NCI-H82 (cell line): ENCODE measurements around the gene FNIP2.
"Not testable (repeated sequence)": the region's sequence is repeated elsewhere in the genome, so short reads cannot be mapped to it uniquely, and the experiment has no call there.

Experiments used
- DNase-seq: peaks from one replicate; lab custom pipeline; 2025; lab: John Stamatoyannopoulos, UW

FNIP2 gene

DNA sequence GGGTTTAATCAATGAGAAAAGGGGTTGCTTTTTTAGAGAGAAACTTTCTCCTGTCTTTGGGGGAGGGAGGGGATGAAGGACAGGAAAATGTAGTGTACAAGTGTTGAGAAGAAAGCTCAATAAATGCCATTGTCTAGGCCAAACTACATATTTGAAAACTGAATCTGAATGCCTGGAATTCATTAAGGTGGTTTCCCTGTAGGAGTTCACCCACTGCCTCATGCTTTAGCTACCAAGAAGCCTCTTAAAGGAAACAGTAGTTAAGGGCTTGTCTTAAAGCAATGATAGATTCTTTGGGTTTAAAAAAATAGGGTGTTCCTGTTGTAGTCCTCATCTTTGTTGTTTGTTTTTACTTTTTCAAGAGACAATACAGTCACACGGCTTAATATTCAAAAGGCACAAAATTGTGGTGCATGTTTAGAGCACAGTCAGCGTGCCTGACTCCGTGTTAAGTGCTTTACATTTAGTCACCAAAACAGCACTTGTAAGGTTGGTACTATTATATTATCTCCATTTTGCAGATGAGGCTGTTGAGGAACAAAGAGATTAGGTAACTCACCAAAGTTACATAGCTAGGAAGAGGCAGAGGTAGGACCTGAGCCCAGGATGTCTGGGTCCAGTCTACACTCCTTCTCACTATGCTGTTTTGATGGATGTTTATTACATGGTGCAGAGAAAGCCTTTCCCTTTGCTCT, 46.0 kb downstream of the FNIP2 start:
- no peak for DNase-seq

DNA sequence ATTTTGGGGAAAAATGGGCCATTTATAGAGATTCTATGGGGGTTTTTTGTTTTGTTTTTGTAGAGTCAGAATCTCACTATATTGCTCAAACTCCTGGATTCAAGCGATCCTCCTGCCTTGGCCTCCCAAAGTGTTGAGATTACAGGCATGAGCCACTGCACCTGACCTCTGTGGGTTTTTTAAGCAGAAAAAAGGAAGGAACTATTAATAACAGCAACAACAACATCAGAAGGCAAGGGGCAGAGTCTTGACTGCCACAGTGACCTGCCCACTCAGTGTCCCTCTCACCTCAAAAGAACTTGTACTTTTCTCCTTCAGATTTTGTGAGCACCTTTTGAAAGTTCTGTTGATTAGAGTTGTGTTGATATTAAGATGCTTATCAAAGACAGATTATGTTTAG, 48.1 kb downstream of the FNIP2 start:
- DNase-seq: no peak

DNA sequence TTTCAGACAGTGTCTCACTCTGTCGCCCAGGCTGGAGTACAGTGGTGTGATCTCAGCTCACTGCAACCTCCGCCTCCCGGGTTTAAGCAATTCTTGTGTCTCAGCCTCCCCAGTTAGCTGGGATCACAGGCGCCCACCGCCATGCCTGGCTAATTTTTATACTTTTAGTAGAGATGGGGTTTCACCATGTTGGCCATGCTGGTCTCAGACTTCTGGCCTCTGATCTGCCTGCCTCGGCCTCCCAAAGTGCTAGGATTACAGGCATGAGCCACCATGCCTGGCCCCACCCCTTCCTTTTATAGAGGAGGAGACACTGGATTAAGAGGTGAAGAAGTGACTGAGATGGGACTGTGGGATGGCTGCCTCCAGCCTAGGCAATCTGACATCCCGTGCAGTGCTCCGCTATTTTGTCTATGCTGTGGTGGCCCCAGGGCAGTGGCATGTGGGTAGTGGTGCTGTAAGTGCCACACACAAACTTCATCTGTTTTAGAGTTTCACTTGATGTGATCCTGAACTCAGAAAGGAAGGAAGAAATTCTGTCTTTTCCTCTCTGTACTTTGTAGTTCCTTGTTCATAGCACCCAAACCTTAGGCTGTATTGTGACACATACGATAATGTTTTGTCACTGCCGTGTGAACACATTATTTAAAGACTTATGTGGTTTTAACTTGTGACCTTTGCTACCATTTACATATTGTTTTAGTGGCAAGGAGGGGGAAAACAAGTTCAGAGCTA, 48.9 kb downstream of the FNIP2 start:
- peak; percentile 6 for DNase-seq

DNA sequence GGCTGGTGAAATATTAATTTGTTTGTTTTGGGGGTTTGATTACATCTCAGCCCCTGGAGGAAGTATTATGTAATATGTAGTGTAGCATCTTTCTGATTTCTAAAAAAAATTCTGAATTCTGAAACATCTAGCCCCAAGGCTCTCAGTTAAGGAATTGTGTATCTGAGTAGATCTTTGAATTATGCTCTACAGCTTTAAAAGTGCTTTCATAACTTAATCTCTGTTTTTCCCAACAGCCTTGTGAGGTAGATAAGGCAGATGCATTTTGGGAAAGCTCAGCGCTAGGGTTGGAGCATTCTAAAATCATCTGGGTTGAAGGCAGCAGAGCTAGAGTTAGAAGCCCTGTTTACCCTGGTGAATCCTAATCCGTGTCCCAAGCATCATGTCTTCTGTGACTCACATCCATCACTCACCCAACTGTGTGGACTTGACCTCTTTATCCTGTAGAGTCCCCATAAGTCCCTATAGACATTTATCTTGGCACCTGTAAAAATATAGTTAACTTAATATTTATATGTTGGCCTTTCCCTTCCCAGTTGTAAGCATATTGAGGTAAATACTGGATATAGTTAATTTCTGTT, 49.8 kb downstream of the FNIP2 start:
- peak; percentile 9 for DNase-seq

DNA sequence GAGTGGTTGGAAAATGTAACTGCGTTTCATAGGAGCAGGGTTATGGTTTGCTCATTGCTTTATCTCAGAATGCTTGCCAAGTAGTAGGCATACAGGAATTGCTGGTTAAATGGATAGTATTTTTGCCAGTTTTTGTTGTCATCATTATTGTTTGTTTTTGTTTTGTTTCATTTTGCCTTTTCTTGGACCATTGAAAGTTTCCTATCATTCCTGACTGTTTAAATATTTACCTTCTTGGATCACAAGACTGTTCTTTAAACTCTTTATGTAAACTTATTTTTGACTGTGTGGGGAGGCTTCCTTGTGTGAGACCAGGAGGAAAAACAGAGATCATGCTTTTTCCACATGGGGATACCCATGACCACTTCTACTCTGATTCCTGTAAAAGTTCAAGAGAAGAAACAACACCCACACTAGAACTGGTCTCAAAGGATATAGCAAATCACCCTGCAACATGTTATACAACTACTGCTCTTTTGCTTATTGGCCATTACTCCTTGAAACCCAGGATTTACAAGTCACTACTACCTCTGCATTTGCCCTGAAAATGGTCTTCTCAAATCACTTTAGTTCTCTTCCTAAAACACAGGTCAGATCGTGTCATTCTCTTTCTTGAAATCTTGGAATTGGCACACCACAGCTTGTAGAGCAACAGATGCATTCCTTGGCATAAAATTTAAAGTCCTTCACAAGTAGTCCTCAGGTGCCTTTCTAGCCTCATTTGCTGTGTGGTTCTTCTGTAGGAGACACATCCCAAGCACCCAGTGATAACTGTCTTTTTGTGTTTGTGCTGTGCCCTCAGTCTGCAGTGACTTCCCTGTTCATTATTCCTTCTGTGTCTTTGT, 51.3 kb downstream of the FNIP2 start:
- no peak for DNase-seq

DNA sequence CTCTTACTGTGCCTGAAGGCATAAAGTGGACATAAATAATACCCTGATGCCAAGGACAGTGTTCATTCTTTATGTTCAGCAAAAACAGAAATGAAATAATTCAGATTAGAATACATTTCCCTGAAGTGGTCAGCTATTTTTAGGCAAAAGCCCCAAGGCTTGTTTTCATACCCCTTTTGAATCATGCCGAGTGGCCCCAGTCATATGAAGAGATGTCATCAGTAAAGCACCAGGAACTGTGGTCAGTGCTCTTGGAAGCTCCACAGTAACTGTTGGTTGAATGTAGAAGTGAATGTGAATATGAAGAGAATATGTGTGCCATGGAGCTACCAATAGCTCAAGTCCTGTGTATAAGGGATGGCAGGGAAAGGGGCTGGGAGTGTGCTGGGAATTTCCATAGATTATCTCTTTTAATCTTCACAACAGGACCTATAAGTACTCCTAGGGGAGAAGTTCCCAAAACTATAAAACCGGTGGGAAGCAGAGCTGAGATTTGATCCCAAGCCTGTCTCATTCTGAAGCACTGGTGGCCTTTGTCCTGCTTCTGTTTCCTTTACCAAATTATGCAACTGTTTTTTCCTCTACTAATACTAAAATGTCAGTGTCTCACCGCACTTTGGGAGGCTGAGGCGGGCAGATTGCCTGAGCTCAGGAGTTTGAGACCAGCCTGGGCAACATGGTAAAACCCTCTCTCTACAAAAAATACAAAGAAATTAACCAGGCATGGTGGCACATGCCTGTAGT, 52.6 kb downstream of the FNIP2 start:
- DNase-seq: peak; percentile 2

DNA sequence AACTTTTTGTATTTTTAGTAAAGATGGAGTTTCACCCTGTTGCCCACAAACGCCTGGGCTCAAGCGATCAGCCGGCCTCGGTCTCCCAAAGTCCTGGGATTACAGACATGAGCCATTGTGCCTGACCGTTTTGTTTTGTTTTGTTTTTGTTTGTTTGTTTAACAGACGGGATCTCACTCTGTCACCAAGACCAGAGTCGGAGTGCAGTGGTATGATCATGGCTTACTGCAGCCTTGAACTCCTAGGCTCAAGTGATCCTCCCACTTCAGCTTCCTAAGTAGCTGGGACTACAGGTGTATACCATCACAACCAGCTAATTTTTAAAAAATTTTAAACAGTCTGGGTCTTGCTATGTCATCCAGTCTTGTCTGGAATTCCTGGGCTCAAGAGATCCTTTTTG, 53.5 kb downstream of the FNIP2 start:
- DNase-seq: no peak

DNA sequence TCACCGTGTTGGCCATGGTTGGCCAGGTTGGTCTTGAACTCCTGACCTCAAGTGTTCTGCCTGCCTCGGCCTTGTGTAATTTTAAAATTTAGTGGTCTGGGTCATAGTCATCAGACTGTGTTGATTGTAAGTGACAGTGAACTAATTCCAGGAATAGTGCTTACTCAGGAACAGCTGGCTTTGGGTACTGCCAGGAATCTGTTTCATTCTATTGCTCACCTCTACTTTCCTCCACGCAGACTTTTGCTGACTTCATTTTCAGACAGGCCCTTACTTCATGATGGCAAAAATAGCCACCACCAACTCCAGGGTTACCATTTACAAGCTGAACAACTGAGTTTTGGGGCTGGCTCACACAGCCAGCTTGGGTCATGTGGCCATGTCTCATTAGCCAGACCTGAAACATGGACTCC, 54.6 kb downstream of the FNIP2 start:
- no peak for DNase-seq

DNA sequence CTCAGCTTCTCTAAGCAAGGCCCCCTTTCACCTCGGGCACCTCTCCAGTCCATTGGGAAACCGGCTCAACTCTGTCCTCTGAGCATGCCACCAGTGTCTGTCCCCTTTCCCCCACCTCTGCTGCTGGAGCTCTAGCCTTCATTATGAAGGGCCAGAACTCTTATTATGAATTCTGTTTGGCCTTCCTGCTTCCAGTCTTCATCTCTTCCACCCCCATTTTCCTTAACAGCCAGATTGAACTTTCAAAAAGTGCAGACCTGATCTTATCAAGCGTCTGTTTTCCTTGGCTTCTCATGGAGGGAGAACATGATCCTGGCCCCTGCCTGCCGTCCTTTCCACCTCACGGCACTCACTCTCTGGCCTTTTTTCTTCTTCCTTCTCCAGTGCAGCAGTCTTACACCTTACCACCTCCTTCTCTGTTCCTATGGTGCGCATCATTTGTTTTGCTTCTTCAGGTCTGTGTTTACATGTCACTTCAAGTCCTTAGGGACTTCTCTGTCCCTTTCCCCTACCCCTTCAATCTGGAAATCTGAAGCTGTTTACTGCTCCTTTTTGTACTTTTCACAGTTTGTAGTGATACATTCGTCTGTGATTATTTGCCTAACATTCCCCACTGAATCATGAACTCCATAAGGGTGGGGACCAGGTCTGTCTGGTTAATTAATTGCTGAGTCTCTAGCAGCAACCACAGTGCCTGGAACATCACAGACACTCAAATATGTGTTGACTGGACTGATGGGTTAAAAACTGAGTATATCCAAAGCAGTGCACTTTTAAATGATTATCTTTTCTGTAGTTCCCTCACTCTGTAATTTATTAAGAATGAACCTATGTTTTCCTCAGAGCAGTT, 55.8 kb downstream of the FNIP2 start:
- DNase-seq: no peak

DNA sequence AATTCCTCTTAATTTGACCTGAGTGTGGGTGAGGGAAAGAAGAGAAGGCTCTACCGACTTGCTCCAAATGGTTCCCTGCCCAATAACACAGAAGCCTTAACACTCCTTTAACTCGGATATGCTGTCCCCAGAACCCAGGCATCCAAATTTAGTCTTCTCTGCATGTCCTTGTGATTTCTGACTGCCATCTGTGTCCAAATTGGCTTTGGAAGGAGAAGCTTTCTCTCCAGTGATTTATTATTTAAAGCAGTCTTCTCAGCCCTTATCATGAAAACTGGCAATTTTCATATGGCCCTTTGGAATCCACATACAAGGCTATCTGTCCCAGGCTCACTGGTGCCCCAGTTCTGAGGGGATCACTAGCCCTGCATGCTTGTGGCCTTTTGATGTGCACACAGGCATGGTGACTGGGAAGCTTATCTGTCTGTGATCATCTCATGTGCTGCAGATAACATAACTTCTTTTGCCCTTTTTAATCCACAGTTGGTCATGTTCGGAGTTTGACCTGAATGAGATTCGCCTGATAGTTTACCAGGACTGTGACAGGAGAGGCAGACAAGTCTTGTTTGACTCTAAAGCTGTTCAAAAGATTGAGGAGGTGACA, 56.7 kb downstream of the FNIP2 start:
- no peak for DNase-seq

DNA sequence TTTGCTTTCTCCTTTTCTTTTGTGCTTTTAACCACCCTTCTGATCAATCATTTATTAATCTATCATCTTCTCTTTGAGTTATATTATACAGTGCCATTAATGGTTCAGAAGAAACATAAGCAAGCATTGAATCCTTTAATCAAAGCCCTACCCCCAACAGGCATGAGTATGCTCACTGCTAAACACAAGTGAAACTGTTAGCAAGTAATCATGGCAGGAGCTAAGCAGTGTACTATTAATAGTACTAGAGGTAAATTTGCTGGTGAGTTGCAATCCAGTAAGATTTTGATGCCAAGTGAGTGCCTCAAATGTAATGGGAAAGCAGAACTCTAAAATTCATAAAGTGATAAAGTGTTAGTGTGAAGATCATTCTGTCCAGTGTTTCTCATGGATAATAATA, 57.2 kb downstream of the FNIP2 start:
- DNase-seq: no peak

DNA sequence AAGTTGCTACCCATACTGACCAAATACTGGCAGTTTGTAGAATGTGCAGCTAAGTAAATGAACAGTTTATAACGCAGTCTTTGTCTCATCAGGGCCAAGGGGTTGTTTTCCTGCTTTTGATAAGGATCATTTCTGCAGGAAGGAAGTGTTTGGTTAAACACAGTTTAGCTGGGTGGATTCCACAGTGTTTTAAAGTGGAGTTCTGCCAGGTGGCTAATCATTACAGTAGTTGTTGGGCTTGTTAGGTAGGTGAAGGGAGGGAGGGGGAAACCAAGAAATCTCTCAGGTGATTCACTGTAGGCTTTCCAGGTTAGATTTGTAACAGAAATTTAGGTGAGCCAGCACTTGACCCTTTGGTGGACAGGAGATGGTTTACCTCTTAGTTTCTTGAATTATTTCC, 58.1 kb downstream of the FNIP2 start:
- DNase-seq: no peak

DNA sequence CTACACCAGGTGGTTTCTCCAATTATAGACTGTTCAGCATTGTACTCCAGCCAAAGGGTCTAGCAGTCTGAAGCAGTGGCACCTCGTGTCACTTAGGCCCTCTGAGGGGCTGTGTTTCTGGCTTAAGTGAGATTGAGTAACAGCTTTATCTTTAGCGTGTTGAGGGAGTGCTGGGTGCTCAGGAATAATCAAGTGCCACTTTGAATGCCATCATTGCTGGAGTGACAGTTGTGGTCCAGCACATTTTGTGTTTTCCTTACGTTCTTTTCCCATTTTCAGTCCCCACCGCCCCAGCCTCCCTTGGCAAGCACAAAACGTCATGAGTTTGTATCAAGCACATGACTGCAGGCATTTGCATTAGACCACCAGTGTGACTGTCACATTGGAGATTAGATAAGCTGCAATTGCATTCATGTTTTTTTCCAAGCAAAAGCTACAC, 58.7 kb downstream of the FNIP2 start:
- DNase-seq: no peak

DNA sequence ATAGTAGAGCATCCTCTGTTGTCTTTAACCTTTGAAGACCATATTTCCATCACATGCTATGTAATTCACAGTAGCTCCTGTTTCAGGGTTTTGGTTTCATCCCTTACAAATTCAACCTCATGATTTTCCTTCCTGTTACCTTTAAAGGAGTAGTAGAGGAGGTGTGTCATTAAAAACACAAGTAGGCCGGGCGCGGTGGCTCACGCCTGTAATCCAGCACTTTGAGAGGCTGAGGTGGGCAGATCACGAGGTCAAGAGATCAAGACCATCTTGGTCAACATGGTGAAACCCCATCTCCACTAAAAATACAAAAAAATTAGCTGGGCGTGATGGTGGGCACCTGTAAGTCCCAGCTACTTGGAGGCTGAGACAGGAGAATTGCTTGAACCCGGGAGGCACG, 59.3 kb downstream of the FNIP2 start:
- not testable (repeated sequence) for DNase-seq

DNA sequence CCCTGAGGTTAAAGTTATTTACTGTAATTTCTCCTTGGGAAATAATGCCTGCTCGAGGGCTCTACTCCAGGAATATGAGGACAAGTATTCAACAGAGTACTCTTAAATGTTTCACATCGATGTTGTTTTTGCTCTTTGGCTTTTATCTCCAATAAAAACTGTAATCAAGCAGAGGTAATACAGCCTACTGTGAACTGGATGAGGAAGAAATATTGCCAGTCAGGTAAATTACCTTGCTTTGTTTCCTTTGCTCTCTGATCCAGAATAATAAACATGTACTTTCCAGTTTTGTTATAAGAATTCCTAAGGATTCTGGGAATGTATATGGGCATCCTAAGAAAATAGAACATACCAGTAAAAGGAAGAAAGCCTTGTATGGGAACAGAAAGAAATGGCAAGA, 60.4 kb downstream of the FNIP2 start:
- no peak for DNase-seq

DNA sequence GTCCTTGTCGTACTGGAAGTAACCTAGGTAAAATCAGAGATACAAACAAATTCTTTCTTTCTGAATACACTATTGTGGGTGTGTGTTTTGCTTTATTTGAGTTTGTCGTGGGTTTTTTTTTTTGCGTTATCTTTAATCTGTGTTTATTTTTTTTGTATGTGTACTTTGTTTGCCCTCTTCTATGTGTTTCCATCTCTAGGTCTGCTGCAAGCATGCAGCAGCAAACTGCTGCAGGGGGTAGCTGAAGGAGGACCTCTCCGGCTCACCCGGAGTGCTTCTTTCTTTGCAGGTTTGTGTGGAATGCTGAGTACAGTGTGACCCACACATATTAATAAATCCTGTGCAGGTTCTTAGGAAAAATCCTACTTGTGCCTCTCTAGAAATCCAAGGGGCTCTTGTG, 64.8 kb downstream of the FNIP2 start:
- DNase-seq: no peak

DNA sequence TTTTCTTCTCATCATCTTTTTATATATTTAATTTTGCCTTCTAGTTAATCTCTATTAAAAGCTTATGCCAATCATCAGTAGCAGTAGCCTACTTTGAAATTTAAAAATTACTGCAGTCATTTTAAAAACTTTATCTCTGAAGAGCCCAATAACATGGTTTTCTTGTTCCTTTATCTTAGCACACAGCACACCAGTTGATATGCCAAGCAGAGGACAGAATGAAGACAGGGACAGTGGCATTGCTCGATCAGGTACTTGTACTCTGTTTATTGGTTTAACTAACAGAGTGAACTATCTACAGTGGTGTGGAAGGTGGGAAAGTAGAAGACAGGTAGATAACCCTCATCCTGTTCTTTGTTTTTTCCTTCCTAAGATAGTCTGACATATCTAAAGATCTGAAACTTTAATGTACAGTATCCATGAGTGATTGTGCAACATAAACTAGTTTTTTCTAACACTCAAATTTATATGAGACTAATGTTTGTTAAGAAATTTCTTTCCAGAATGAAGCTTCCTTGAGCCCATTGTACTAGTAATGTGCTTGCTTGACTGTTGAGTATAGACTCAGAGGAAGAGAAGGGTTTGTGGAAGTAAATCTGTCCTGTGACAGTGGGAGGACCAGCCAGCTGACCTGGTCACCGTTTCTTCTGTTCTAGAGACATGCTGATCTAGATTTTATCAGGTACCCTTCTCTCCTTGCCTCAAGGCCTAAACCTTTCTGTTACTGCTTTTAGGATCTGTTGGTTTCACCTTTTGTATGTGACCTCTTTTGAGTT, 66.6 kb downstream of the FNIP2 start:
- DNase-seq: no peak

DNA sequence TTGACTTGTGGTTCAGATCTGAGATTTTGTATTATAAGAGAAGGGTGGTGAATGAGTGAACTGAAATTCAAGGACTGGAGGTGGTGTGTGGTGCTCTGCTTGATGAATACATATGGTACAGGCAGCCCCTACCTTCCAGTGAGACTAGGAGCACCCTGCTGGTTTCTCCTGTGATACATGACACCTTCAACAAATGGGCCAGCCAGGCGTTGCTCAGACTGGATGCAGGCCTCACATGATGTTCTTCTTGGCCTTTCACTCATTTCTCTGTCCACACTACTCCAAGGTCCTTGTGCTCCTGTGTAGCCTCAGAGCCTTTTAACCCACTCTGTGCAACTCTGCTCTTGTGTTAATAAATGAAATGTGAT, 67.2 kb downstream of the FNIP2 start:
- no peak for DNase-seq

DNA sequence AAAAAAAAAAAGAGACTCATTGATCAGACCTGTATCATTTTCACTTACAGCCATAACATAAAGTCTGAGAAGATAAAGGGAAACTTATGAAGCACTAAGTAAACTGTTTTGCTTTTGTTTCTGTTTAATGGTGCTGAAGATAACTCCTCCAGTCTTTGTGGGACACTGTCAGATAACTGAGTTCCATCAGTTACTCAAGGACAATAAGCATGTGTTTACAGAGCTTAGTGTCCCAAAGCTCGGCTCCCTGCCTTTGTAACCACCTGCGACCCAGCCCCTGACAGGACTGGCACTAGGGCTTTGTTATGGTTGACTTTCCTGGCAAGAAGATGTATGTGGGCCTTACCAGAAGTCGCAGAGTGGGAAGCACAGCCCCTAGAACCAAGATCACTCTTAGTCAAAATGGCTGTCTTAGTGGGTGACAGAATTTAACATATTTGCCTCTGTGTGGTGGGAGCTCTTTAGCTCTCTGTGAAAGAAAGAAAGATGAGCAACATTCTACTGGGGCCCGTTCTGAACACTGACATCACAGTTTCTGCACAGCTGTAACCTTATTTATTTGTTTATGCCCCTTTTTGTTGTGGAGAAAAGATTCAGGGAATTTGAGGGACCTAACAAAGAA, 68.1 kb downstream of the FNIP2 start:
- DNase-seq: no peak
